GM12892 (cell line): ENCODE results near the gene MRPL39.
"Not testable (repeated sequence)": the region's sequence is repeated elsewhere in the genome, so short reads cannot be mapped to it uniquely, and the experiment has no call there.

Source experiments
- DNase-seq: peaks from one replicate; pipeline ENCODE4 v3.0.0; 2011; ENCODE audit not compliant: insufficient read length
- FAIRE-seq: peaks from 2 replicates; lab custom pipeline; 2011; peaks lifted over from hg19 to GRCh38; lab: Jason Lieb, UNC
- POLR2A ChIP-seq: IDR thresholded peaks from 2 replicates; pipeline ENCODE4 v1.6.1; 2011; ENCODE audit warnings: low read depth, low read length, control low read depth
- POLR2AphosphoS5 ChIP-seq: IDR thresholded peaks from 2 replicates; pipeline ENCODE4 v1.6.1; 2011; ENCODE audit warnings: low read depth, low read length, control low read depth
- TAF1 ChIP-seq: IDR thresholded peaks from 2 replicates; pipeline ENCODE4 v1.6.1; 2011; ENCODE audit warnings: low read depth, mild to moderate bottlenecking, control low read depth, low read length, borderline replicate concordance

The MRPL39 gene

GRCh38 chr21:25637851-25638659 is 30.8 kb upstream of the MRPL39 start:
- no peak for TF ChIP-seq POLR2A
- TF ChIP-seq TAF1 = no peak
- TF ChIP-seq POLR2AphosphoS5 = no peak
- DNase-seq (no peak), FAIRE-seq (peak; percentile 78)

GRCh38 chr21:25636727-25637126 is 29.4 kb upstream of the MRPL39 start:
- FAIRE-seq (peak; percentile 76), DNase-seq (no peak)
- TF ChIP-seq POLR2AphosphoS5 = no peak
- TF ChIP-seq TAF1 = no peak
- no peak for TF ChIP-seq POLR2A

- no peak for FAIRE-seq
- TF ChIP-seq TAF1 = no peak
- TF ChIP-seq POLR2A = no peak
- no peak for TF ChIP-seq POLR2AphosphoS5
- no peak for DNase-seq
Observed at GRCh38 chr21:25635310-25635709, 28.0 kb upstream of the MRPL39 start.

GRCh38 chr21:25632296-25632695 is 25.0 kb upstream of the MRPL39 start:
- FAIRE-seq (no peak), DNase-seq (no peak)
- TF ChIP-seq TAF1 (no peak), POLR2A (no peak), POLR2AphosphoS5 (no peak)

GRCh38 chr21:25626757-25627156 is 19.5 kb upstream of the MRPL39 start:
- TF ChIP-seq TAF1 (no peak), POLR2A (no peak), POLR2AphosphoS5 (no peak)
- FAIRE-seq = no peak
- no peak for DNase-seq

DNA sequence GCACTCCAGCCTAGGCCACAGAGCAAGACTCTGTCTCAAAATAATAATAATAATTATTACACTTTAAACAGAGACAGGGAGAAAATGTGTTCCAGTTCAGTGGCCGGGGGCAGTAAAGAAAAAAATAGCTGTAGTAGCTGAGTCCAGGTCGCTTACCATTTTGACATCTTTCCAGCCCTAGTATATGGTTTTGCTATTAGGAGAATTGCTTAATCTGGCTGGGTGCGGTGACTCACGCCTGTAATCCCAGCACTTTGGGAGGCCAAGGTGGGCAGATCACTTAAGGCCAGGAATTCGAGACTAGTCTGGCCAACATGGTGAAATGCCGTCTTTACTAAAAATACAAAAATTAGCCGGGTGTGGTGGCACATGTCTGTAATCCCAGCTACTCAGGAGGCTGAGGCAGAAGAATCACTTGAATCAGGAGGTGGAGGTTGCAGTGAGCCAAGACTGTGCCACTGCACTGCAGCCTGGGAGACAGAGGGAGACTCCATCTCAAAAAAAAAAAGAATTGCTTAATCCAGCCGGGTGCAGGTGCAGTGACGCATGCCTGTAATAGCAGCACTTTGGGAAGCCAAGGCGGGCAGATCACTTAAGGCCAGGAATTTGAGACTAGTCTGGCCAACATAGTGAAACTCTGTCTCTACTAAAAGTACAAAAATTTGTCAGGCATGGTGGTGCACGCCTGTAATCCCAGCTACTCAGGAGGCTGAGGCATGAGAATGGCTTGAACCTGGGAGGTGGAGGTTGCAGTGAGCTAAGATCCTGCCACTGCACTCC is 18.7 kb upstream of the MRPL39 start:
- not testable (repeated sequence) for DNase-seq, FAIRE-seq

- no peak for FAIRE-seq
- TF ChIP-seq TAF1 (no peak), POLR2A (no peak), POLR2AphosphoS5 (no peak)
- DNase-seq = no peak
Observed at GRCh38 chr21:25625036-25625435, 17.8 kb upstream of the MRPL39 start.

DNA sequence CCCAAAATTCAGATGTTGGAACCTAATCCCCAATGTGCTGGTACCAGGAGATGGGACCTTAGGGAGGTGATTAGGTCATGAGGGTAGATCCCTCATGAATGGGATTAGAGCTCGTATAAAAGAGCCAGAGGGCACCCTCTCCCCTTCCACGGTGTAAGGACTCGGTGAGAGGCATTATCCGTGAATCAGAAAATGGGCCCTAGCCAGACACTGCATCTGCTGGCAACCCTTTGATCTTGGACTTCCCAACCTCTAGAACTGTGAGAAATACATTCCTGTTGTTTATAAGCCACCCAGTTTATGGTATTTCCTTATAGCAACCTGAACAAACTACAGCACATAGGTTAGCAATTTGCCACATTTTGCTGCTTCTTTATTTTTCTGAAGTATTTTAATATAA is 17.2 kb upstream of the MRPL39 start:
- FAIRE-seq (no peak), DNase-seq (no peak)
- TF ChIP-seq TAF1 (no peak), POLR2A (no peak), POLR2AphosphoS5 (no peak)

DNA sequence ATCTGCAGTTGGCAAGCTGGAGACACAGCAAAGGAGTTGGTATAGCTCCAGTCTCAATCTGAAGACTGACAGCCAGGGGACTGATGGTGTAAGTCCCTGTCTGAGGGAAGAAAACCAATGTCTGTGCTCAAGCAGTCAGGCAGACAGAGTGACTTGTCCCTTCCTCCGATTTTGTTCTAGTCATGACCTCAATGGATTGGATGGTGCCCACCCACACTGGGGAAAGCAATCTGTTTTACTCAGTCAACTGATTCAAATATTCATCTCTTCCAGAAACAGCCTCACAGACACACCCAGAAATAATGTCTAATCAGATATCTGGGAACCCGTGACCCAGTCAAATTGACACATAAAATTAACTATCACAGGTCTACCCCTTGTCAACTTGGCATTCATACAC is 11.9 kb upstream of the MRPL39 start:
- no peak for DNase-seq
- no peak for FAIRE-seq
- no peak for TF ChIP-seq POLR2AphosphoS5
- no peak for TF ChIP-seq POLR2A
- TF ChIP-seq TAF1 = no peak

DNA sequence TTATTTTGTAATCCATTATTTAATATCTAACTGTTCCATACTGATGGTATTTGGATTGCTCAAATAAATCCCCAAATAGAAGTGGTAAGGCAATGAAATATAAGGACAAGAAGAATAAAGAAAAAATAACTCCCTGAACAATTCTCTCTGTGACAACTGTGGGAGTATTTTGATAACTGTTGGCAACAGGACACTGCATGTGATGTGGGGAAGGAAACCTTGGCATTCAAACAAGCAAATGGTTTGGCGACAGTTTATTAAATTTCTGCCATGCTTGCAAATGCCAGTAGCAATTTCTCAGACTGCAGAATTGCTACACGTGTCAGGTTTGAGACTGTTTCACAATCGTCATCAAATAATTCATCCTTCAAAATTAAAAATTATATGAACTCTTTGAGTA is 8.6 kb upstream of the MRPL39 start:
- DNase-seq = no peak
- no peak for TF ChIP-seq POLR2A
- TF ChIP-seq POLR2AphosphoS5 = no peak
- no peak for TF ChIP-seq TAF1
- no peak for FAIRE-seq

GRCh38 chr21:25614441-25614840 is 7.2 kb upstream of the MRPL39 start:
- DNase-seq = no peak
- no peak for FAIRE-seq

DNA sequence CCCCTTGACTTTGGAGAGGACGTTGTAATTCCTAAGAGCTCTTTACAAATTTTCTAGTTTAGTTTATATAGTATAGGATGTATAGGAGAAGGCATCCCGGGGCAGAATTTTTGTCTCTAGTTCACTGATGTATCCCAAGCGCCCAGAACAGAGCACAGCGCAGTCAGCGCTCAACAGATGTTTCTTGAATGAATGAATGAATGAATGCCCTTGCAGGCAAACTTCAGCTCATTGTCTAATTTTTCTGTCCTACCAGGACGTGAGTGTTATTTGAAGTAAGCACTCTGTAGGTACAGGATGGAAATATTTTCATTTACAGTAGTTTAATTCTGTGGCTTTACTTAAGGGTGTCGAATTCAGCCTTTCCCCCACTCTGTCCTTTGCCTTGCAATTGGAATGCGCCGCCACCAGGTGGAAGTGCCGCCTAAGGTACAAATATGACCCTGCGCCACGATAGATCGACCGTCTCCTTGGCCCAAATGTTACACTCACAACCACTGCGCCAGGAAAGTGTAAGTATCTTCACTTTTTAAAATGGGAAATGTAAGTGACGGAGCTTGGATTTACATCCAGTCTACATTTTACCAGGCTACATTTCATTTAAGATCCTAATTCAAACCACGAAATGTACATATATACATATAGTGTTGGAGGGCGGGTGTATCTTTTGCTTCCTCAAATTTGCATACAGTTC is 910 bp upstream of the MRPL39 start:
- TF ChIP-seq POLR2A (no peak), TAF1 (no peak), POLR2AphosphoS5 (no peak)
- peak; percentile 32 for DNase-seq
- FAIRE-seq = peak; percentile 94

More at GRCh38 chr21:25614441-25614840, 7.2 kb upstream of the MRPL39 start:
- TF ChIP-seq TAF1 = no peak
